ENCODE data around the gene FMNL3.

FMNL3 gene

GRCh38 chr12:49645146-49646039 lies 61.8 kb downstream of the FMNL3 start:
- Mint-ChIP-seq H3K27ac (peak overlapping the region; percentile 62), H3K36me3 (ENCODE audit: low read depth) (peaks cover 36% of the 10 kb centered on the region), H3K4me1 (ENCODE audit: low read depth) (peaks cover 17% of the 10 kb centered on the region), H3K4me3 (no peak overlapping the region), H3K27me3 (ENCODE audit: low read depth) (no peaks in the 10 kb centered on the region), H3K9me3 (no peaks in the 10 kb centered on the region)
- no peak for DNase-seq (ENCODE audit: low spot score)

DNA sequence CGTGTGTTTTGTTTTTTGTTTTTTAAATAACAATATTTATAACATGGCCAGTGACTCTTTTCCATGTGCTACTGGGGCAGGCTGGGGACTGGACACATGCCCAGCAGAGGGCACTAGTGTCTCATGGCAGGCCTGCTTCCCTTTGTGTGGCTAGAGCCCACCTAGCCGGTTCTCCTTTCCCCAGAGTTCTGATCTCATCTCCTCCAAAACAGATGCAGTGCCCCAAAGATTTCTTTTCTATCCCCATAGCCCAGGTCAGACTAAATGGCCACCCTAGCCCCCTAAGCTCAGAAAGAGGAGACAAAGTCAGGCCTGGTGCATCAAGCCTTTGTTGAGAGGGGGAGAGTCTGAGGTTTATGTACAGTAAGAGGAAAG lies 62.6 kb downstream of the FMNL3 start:
- peak overlapping the region; percentile 78 for H3K27ac Mint-ChIP-seq
- H3K4me1 Mint-ChIP-seq (ENCODE audit: low read depth) = peaks cover 17% of the 10 kb centered on the region
- H3K36me3 Mint-ChIP-seq (ENCODE audit: low read depth) = peaks cover 30% of the 10 kb centered on the region
- no peaks in the 10 kb centered on the region for H3K27me3 Mint-ChIP-seq (ENCODE audit: low read depth)
- no peaks in the 10 kb centered on the region for H3K9me3 Mint-ChIP-seq
- H3K4me3 Mint-ChIP-seq = no peak overlapping the region
- peak; percentile 55 for DNase-seq (ENCODE audit: low spot score)

DNA sequence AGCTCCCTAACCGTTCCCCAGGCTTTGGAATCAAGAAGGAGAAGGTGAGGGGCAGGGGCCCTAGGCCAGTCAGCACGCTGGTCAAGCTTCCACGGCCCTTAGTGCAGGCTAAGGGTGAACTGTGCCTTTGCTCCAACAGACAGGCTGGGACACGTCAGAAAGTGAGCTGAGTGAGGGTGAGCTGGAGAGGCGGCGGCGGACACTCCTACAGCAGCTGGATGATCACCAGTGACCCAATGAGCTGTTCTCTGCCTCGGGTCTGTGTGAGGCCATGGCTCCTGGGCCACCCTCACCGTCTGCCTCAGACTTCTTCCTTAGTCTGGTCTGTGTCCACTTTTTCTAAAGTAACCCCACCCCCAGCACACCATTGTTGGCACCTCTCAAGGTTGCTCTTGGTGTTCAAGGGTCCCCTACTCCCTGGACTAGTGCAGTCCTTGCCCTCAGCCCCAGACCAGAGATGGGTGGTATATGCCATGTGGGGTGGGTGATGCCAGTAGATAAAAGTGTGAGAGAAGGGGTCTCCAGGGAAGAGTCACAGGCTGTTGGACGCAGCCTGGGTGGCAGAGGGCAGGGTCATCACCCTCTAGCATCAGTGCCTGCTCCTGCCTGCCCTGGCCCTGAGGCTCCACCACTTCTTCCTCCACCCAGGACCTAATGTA lies 63.1 kb downstream of the FMNL3 start:
- H3K4me1 Mint-ChIP-seq (ENCODE audit: low read depth) = peaks cover 20% of the 10 kb centered on the region
- DNase-seq (ENCODE audit: low spot score) = no peak
- H3K9me3 Mint-ChIP-seq = no peaks in the 10 kb centered on the region
- no peaks in the 10 kb centered on the region for H3K27me3 Mint-ChIP-seq (ENCODE audit: low read depth)
- peak overlapping the region; percentile 78 for H3K27ac Mint-ChIP-seq
- peaks cover 29% of the 10 kb centered on the region for H3K36me3 Mint-ChIP-seq (ENCODE audit: low read depth)
- no peak overlapping the region for H3K4me3 Mint-ChIP-seq

DNA sequence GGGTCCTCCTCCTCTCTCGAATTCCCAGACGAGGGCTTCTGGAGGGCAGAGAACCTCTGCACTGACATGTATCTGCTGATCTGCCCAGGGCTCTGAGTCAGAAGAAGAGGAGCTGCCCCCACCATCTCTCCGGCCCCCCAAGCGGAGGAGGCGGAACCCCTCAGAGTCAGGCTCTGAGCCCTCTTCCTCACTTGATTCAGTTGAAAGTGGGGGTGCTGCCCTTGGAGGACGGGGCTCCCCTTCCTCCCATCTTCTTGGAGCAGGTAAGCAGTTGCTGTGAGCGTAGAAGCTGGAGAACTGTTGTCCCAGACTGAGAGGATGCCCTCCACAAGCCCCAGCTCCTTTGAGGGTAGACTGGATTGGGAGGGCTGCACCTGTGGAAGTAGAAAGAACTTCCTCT lies 64.1 kb downstream of the FMNL3 start:
- no peak overlapping the region for H3K4me3 Mint-ChIP-seq
- H3K4me1 Mint-ChIP-seq (ENCODE audit: low read depth) = peaks cover 12% of the 10 kb centered on the region
- H3K36me3 Mint-ChIP-seq (ENCODE audit: low read depth) = peaks cover 19% of the 10 kb centered on the region
- H3K27ac Mint-ChIP-seq = no peak overlapping the region
- no peaks in the 10 kb centered on the region for H3K9me3 Mint-ChIP-seq
- no peak for DNase-seq (ENCODE audit: low spot score)
- H3K27me3 Mint-ChIP-seq (ENCODE audit: low read depth) = no peaks in the 10 kb centered on the region

- no peaks in the 10 kb centered on the region for H3K9me3 Mint-ChIP-seq
- no peak overlapping the region for H3K4me3 Mint-ChIP-seq
- H3K4me1 Mint-ChIP-seq (ENCODE audit: low read depth) = peaks cover 10% of the 10 kb centered on the region
- no peak overlapping the region for H3K27ac Mint-ChIP-seq
- H3K36me3 Mint-ChIP-seq (ENCODE audit: low read depth) = peaks cover 16% of the 10 kb centered on the region
- no peaks in the 10 kb centered on the region for H3K27me3 Mint-ChIP-seq (ENCODE audit: low read depth)
- no peak for DNase-seq (ENCODE audit: low spot score)
Observed at GRCh38 chr12:49642370-49642802, 64.8 kb downstream of the FMNL3 start.

DNA sequence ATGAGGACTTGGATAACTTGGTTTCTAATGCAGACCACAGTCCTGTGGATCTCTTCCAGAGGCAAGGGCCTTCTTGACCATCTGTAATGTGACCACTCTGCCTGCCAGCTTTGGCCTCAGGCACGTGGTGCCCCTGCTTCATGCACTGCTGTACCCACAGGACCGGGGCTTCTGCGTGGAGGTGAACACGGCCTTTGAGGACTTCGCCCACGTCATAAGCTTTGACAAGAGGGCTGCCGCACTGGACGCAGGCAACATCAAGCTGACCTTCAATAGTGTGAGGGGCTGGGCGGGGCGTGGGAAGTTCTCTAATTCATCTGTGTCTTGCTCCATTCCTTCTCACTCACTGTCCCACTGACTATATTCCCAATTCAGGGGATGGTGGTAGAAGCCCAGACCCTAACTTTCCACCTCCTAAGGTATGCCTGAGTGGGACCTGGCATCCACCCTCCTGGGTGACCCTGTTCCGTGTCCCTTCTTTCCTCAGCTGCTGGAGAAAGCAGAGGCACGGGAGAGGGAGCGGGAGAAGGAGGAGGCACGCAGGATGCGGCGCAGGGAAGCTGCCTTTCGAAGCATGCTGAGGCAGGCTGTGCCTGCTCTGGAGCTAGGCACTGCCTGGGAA lies 65.3 kb downstream of the FMNL3 start:
- H3K36me3 Mint-ChIP-seq (ENCODE audit: low read depth) = peaks cover 13% of the 10 kb centered on the region

GRCh38 chr12:49636979-49637755 lies 70.0 kb downstream of the FMNL3 start:
- Mint-ChIP-seq H3K36me3 (ENCODE audit: low read depth) (peaks cover 1% of the 10 kb centered on the region), H3K4me1 (ENCODE audit: low read depth) (peaks cover 9% of the 10 kb centered on the region), H3K4me3 (no peak overlapping the region), H3K27me3 (ENCODE audit: low read depth) (no peaks in the 10 kb centered on the region), H3K9me3 (no peaks in the 10 kb centered on the region), H3K27ac (peak overlapping the region; percentile 49)
- DNase-seq (ENCODE audit: low spot score) = peak; percentile 49

More for the DNA sequence above, 65.3 kb downstream of the FMNL3 start:
- Mint-ChIP-seq H3K27ac (no peak overlapping the region), H3K4me1 (ENCODE audit: low read depth) (peaks cover 14% of the 10 kb centered on the region), H3K9me3 (no peaks in the 10 kb centered on the region), H3K4me3 (no peak overlapping the region), H3K27me3 (ENCODE audit: low read depth) (no peaks in the 10 kb centered on the region)
- no peak for DNase-seq (ENCODE audit: low spot score)

GRCh38 chr12:49636574-49636973 lies 70.6 kb downstream of the FMNL3 start:
- H3K27ac Mint-ChIP-seq = no peak overlapping the region

DNA sequence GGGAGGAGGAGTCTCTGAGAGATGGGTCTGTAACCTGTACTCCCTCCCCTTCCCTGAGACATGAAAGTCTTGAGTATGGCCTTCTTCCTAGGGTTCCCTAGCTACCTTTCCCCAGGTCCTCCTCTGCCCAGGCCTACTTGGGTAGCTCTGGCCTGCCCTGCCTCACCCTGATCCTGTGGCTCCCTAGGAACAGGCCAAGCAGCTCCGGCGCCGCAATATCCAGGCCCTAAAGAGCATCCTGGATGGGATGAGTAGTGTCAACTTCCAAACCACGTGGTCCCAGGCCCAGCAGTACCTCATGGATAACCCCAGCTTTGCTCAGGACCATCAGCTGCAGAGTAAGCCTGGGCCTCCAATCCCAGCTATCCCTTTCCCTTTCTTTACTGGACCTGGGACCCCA lies 71.5 kb downstream of the FMNL3 start:
- H3K4me1 Mint-ChIP-seq (ENCODE audit: low read depth) = peaks cover 9% of the 10 kb centered on the region
- peaks cover 1% of the 10 kb centered on the region for H3K36me3 Mint-ChIP-seq (ENCODE audit: low read depth)
- H3K9me3 Mint-ChIP-seq = no peaks in the 10 kb centered on the region
- no peak for DNase-seq (ENCODE audit: low spot score)
- no peaks in the 10 kb centered on the region for H3K27me3 Mint-ChIP-seq (ENCODE audit: low read depth)
- no peak overlapping the region for H3K4me3 Mint-ChIP-seq
- no peak overlapping the region for H3K27ac Mint-ChIP-seq

More at GRCh38 chr12:49636574-49636973, 70.6 kb downstream of the FMNL3 start:
- H3K4me3 Mint-ChIP-seq = no peak overlapping the region
- H3K4me1 Mint-ChIP-seq (ENCODE audit: low read depth) = peaks cover 9% of the 10 kb centered on the region
- no peak for DNase-seq (ENCODE audit: low spot score)
- H3K9me3 Mint-ChIP-seq = no peaks in the 10 kb centered on the region
- H3K27me3 Mint-ChIP-seq (ENCODE audit: low read depth) = no peaks in the 10 kb centered on the region
- H3K36me3 Mint-ChIP-seq (ENCODE audit: low read depth) = peaks cover 1% of the 10 kb centered on the region

GRCh38 chr12:49635036-49635435 lies 72.2 kb downstream of the FMNL3 start:
- no peak overlapping the region for H3K27ac Mint-ChIP-seq
- H3K9me3 Mint-ChIP-seq = no peaks in the 10 kb centered on the region
- no peak for DNase-seq (ENCODE audit: low spot score)
- H3K27me3 Mint-ChIP-seq (ENCODE audit: low read depth) = no peaks in the 10 kb centered on the region
- H3K4me1 Mint-ChIP-seq (ENCODE audit: low read depth) = peaks cover 9% of the 10 kb centered on the region
- H3K4me3 Mint-ChIP-seq = no peak overlapping the region
- peaks cover 1% of the 10 kb centered on the region for H3K36me3 Mint-ChIP-seq (ENCODE audit: low read depth)

DNA sequence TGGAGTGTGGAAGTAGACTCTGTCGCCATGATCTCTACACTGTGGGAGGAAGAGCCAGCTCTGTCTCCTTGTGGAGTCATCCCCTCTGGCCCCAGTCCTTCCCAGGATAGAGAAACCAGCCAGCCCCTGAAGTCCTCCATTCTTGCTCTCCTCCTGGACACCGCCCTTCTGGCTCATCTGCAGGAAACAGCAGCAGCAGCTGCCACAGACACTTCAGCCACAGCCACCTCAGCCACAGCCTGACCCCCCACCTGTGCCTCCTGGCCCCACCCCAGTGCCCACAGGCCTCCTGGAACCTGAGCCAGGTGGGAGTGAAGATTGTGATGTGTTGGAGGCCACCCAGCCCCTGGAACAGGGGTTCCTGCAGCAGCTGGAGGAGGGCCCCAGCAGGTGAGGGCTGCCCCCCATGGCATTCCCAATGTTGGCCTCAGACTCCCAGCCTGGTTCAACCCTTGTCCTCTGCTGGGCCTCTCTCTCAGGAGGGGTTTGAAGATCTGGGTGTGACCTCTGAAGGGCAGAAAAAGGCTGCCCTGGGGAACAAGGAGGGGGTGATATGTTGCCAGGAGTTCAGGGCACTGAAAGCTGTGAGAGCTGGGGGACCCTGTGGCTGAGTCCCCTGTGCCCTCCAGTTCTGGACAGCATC lies 73.4 kb downstream of the FMNL3 start:
- no peak overlapping the region for H3K4me3 Mint-ChIP-seq
- H3K36me3 Mint-ChIP-seq (ENCODE audit: low read depth) = peaks cover 1% of the 10 kb centered on the region
- no peaks in the 10 kb centered on the region for H3K9me3 Mint-ChIP-seq
- H3K27ac Mint-ChIP-seq = no peak overlapping the region
- peaks cover 8% of the 10 kb centered on the region for H3K4me1 Mint-ChIP-seq (ENCODE audit: low read depth)
- peaks cover 5% of the 10 kb centered on the region for H3K27me3 Mint-ChIP-seq (ENCODE audit: low read depth)
- no peak for DNase-seq (ENCODE audit: low spot score)

GRCh38 chr12:49632986-49633702 lies 74.1 kb downstream of the FMNL3 start:
- Mint-ChIP-seq H3K9me3 (no peaks in the 10 kb centered on the region), H3K4me3 (no peak overlapping the region), H3K27ac (no peak overlapping the region), H3K4me1 (ENCODE audit: low read depth) (peaks cover 8% of the 10 kb centered on the region), H3K36me3 (ENCODE audit: low read depth) (peaks cover 1% of the 10 kb centered on the region), H3K27me3 (ENCODE audit: low read depth) (peaks cover 5% of the 10 kb centered on the region)
- no peak for DNase-seq (ENCODE audit: low spot score)

- no peak overlapping the region for H3K27ac Mint-ChIP-seq
- H3K9me3 Mint-ChIP-seq = no peaks in the 10 kb centered on the region
- peaks cover 8% of the 10 kb centered on the region for H3K4me1 Mint-ChIP-seq (ENCODE audit: low read depth)
- H3K36me3 Mint-ChIP-seq (ENCODE audit: low read depth) = no peaks in the 10 kb centered on the region
- DNase-seq (ENCODE audit: low spot score) = no peak
- no peak overlapping the region for H3K4me3 Mint-ChIP-seq
- H3K27me3 Mint-ChIP-seq (ENCODE audit: low read depth) = peaks cover 5% of the 10 kb centered on the region
Observed at GRCh38 chr12:49632401-49632800, 74.8 kb downstream of the FMNL3 start.
